CD4-positive, alpha-beta T cell treated with Interleukin-21 for 1 hour (primary cell): Measurements from ENCODE around the gene NDEL1.
A peak's percentile ranks its signal among the peaks of the same experiment; 100 is the strongest.
"Not testable (repeated sequence)": the region's sequence is repeated elsewhere in the genome, so short reads cannot be mapped to it uniquely, and the experiment has no call there.

Source experiments
- DNase-seq: peaks from one replicate; pipeline ENCODE4 v3.0.0-alpha.2; 2020

NDEL1 gene

GRCh38 chr17:8435245-8436168 is at the start of gene NDEL1:
Gene NDEL1, plus strand, starts transcription at chr17:8435884. Its CDS starts 8,388 bp downstream, at chr17:8444272.
- DNase-seq = peak; percentile 98

GRCh38 chr17:8386841-8387240 is 48.8 kb upstream of the NDEL1 start:
- no peak for DNase-seq

DNA sequence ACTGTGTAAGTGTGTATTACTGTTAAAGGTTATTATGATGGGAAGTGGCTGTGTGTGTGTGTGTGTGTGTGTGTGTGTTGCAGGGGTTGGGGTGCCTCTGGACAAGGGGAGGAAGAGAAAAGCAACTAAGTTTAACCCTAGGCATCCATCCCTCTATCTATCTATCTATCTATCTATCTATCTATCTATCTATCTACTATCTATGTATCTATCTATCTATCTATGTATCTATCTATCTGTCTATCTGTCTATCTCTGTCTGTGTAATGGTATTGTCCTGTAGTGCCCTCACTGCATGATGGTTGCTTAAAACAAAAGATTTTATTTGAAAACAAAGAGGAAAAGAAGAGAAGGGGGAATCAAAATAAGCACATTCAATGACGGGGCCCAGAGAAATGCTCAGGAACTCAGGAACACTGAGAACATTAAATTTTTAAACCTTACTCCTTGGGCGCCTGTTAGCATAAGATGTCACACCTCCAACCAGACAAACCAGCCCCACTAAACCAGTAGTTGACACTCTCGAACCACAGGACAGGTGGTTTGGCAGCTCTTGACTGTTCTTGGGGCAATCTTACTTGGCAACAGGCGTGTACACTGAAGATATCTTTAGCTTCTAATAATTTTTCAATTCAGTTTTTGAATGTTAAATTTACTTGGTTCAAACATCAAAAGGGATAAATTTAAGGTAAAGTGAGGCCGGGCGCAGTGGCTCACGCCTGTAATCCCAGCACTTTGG is 47.6 kb upstream of the NDEL1 start:
- DNase-seq = peak; percentile 57

- DNase-seq = no peak
Observed at GRCh38 chr17:8391711-8392110, 44.0 kb upstream of the NDEL1 start.

- DNase-seq = no peak
Observed at GRCh38 chr17:8392274-8392673, 43.4 kb upstream of the NDEL1 start.

GRCh38 chr17:8392674-8393469 is 42.8 kb upstream of the NDEL1 start:
- no peak for DNase-seq

- peak; percentile 64 for DNase-seq
Observed at GRCh38 chr17:8393470-8394231, 42.0 kb upstream of the NDEL1 start.

- DNase-seq = not testable (repeated sequence)
Observed at GRCh38 chr17:8394497-8394896, 41.2 kb upstream of the NDEL1 start.

- no peak for DNase-seq
Observed at GRCh38 chr17:8397636-8398035, 38.0 kb upstream of the NDEL1 start, which contains the start of gene RNF222. Gene RNF222, minus strand, starts transcription at chr17:8397827. Its CDS starts 4,366 bp downstream, at chr17:8393461.

DNA sequence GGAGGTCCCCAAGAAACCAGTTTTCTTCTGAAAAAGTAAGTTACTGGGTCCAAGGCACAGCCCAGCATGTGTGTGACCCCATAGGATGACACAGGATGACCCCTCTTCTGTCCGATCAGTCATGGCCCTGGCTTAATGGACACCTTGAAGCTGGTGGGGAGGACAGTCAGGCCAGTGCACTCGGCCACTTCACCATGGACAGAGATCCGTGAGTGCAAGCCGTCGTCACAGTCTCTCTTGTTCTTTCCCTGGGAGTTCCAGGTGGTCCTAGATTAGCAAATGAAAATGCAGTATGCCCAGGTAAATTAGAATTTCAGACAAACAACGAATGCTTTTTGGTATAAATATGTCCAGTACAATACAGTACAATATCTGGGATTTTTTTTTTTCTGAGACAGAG is 36.7 kb upstream of the NDEL1 start:
- DNase-seq = no peak

- no peak for DNase-seq
Observed at GRCh38 chr17:8401107-8401506, 34.6 kb upstream of the NDEL1 start.

GRCh38 chr17:8402921-8403536 is 32.7 kb upstream of the NDEL1 start:
- no peak for DNase-seq

- no peak for DNase-seq
Observed at GRCh38 chr17:8405499-8406016, 30.1 kb upstream of the NDEL1 start.

GRCh38 chr17:8406174-8406573 is 29.5 kb upstream of the NDEL1 start:
- DNase-seq = no peak

- DNase-seq = no peak
Observed at GRCh38 chr17:8408371-8408770, 27.3 kb upstream of the NDEL1 start.

GRCh38 chr17:8409966-8410882 is 25.5 kb upstream of the NDEL1 start:
- peak; percentile 77 for DNase-seq

DNA sequence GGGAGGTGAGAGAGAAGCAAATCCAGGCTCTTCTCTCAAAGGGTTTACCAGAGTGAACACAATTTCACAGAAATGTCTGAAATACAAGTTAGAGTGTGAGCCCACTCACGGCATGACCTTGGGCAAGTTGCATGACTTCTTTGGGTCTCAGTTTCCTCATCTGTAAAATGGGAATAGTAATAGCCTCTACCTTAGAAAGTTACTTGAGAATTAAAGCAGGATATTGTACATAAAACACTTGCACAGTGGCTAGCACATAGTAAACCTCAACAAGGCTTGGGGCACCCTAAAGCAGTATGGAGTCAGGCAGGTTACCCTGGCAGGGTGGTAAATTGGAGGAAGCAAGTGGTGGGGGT is 24.8 kb upstream of the NDEL1 start:
- DNase-seq = no peak

GRCh38 chr17:8412089-8412488 is 23.6 kb upstream of the NDEL1 start:
- DNase-seq = no peak

- DNase-seq = peak; percentile 17
Observed at GRCh38 chr17:8413328-8413727, 22.4 kb upstream of the NDEL1 start.

DNA sequence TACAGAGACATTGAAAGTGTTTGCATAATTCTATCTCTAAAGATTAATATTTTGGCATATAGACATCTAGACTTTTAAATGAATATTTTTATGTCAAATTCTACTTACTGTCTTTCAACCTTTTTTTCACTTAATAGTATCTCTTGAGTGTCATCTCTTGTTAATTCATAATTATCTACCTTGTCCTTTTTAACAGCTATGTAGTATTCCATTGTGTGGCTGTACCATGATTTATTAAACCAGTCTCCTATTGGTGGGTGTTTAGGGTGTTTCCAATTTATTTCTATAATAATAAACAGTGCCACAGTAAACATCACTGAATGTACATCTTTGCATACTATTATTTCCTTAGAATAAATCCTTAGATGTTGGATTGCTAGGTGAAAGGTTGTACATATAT is 21.7 kb upstream of the NDEL1 start:
- DNase-seq = no peak

- DNase-seq = no peak
Observed at GRCh38 chr17:8417806-8418205, 17.9 kb upstream of the NDEL1 start.
